ENCODE results near the gene FN1.

FN1 gene

DNA sequence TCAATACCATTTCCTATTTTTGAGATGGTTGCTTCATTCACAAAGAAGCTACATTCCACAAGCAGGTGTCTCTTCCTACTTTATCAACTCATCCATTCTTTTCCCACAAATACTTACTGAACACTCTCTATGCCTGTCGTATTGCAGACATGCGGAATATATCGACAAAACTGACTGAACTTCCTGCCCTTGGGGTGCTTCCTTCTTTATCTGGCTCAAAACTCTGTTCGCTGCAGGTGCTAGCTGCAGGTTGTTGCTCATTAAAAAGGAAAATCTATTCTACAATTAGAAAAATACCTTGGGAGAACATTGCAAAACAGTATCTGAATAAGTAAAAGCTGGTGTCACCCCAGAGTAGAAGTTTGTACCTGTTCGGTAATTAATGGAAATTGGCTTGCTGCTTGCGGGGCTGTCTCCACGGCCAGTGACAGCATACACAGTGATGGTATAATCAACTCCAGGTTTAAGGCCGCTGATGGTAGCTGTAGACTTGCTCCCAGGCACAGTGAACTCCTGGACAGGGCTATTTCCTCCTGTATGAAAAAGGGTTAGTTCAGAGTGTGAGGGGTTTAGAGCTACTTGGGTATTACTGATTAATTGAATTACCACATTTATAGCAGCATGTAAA is 52.1 kb downstream of the FN1 start:
- H3K4me3 ChIP-seq (ENCODE audit: low read length), result no peak overlapping the region
- TF ChIP-seq ZNF274 (IDR thresholded peaks at IDR 0.05; ENCODE audit: low read depth, low read length), result no peak

GRCh38 chr2:215382480-215382879 is 53.4 kb downstream of the FN1 start:
- TF ChIP-seq ZNF274 (IDR thresholded peaks at IDR 0.05; ENCODE audit: low read depth, low read length), result no peak
- no peak overlapping the region for H3K4me3 ChIP-seq (ENCODE audit: low read length)

DNA sequence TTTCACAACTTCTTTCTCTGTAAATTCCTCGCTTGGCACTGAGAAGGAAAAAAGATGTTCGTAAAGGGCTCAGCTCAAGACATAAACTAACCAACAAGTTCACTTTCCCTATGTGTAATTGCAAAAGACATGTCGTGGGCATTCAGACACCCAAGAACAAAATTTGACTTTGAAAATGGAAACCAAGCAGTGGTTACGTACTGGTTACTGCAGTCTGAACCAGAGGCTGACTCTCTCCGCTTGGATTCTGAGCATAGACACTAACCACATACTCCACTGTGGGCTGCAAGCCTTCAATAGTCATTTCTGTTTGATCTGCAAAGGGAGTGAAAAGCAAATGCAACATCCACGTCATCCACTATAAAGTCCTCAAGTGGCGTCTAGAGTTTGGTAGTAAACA is 53.9 kb downstream of the FN1 start:
- no peak overlapping the region for H3K4me3 ChIP-seq (ENCODE audit: low read length)
- no peak for TF ChIP-seq ZNF274 (IDR thresholded peaks at IDR 0.05; ENCODE audit: low read depth, low read length)

GRCh38 chr2:215380699-215381098 is 55.2 kb downstream of the FN1 start:
- no peak for TF ChIP-seq ZNF274 (IDR thresholded peaks at IDR 0.05; ENCODE audit: low read depth, low read length)

GRCh38 chr2:215379948-215380347 is 55.9 kb downstream of the FN1 start:
- no peak for TF ChIP-seq ZNF274 (IDR thresholded peaks at IDR 0.05; ENCODE audit: low read depth, low read length)
- no peak overlapping the region for H3K4me3 ChIP-seq (ENCODE audit: low read length)

More at GRCh38 chr2:215380699-215381098, 55.2 kb downstream of the FN1 start:
- no peak overlapping the region for H3K4me3 ChIP-seq (ENCODE audit: low read length)

- H3K4me3 ChIP-seq (ENCODE audit: low read length), result no peak overlapping the region
- no peak for TF ChIP-seq ZNF274 (IDR thresholded peaks at IDR 0.05; ENCODE audit: low read depth, low read length)
Observed at GRCh38 chr2:215379039-215379438, 56.8 kb downstream of the FN1 start.

GRCh38 chr2:215378045-215378444 is 57.8 kb downstream of the FN1 start:
- H3K4me3 ChIP-seq (ENCODE audit: low read length), result no peak overlapping the region
- no peak for TF ChIP-seq ZNF274 (IDR thresholded peaks at IDR 0.05; ENCODE audit: low read depth, low read length)

DNA sequence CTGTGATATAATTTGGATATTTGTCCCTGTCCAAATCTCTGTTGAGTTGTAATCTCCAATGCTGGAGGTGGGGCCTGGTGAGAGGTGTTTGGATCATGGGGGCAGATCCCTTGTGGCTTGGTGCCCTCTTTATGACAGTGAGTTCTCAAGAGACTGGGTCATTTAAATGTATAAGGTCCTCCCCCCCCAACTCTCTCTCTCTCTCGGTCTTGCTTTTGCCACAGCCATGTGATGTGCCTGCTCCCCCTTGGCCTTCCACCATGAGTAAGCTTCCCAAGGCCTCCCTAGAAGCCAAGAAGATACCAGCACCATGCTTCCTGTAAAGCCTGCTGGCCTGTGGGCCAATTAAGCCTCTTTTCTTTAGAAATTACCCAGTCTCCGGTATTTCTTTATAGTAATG is 58.6 kb downstream of the FN1 start:
- no peak for TF ChIP-seq ZNF274 (IDR thresholded peaks at IDR 0.05; ENCODE audit: low read depth, low read length)
- no peak overlapping the region for H3K4me3 ChIP-seq (ENCODE audit: low read length)

GRCh38 chr2:215376103-215376780 is 59.6 kb downstream of the FN1 start:
- H3K4me3 ChIP-seq (ENCODE audit: low read length), result no peak overlapping the region
- no peak for TF ChIP-seq ZNF274 (IDR thresholded peaks at IDR 0.05; ENCODE audit: low read depth, low read length)

DNA sequence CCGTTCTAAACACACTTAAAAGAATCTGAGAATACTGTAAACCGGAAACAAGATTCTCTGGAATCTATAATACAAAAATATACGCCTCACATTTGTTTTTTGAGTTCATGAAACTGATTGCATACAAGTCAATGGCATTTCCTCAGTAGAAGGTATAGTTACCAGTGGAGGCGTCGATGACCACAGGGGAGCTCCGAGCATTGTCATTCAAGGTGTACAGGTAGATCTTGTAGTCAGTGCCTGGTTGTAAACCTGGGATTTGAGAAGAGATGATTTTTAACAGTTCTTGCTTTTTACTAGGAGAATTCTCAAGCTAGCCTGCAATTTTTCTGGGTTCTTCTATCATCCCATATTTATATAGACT is 60.4 kb downstream of the FN1 start:
- no peak for TF ChIP-seq ZNF274 (IDR thresholded peaks at IDR 0.05; ENCODE audit: low read depth, low read length)
- no peak overlapping the region for H3K4me3 ChIP-seq (ENCODE audit: low read length)

- no peak for TF ChIP-seq ZNF274 (IDR thresholded peaks at IDR 0.05; ENCODE audit: low read depth, low read length)
- no peak overlapping the region for H3K4me3 ChIP-seq (ENCODE audit: low read length)
Observed at GRCh38 chr2:215374642-215375466, 61.0 kb downstream of the FN1 start.

GRCh38 chr2:215374002-215374401 is 61.9 kb downstream of the FN1 start:
- no peak for TF ChIP-seq ZNF274 (IDR thresholded peaks at IDR 0.05; ENCODE audit: low read depth, low read length)
- no peak overlapping the region for H3K4me3 ChIP-seq (ENCODE audit: low read length)

DNA sequence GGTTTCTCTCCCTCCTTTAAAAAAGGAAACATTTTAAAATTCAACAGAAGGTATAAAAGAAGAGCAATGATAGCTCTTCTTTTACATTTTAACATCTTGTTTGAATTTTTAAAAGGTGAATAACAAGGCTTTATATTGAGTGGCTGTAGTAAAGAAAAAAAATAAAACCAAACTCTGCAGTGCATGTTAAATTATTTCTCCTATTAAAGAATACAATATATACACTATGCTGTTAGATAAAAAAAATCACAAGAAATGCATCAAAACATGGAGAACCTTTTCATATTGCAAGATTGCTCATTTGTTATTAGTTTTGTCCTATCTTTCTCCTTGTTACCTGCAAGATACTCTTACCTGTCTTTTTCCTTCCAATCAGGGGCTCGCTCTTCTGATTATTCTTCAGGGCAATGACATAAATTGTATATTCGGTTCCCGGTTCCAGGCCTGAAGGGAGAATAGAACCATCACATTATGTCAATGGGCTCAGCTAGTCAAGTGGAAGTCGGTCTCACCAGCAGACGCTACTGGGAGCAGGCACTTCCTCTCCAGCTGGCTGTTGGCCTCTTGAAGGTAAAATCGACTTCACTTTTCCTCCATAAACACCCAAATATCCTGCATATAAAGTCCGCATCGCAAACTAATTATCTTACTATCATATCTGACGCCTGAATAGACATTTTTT is 62.8 kb downstream of the FN1 start:
- TF ChIP-seq ZNF274 (IDR thresholded peaks at IDR 0.05; ENCODE audit: low read depth, low read length), result no peak
- no peak overlapping the region for H3K4me3 ChIP-seq (ENCODE audit: low read length)

Measured in GM08714 (cell line).